Breast epithelium (tissue), 3 donors: Measurements from ENCODE around the gene AMOT.

Source experiments
- CTCF ChIP-seq, 3 donors: fragments of 450-650 bp; IDR thresholded peaks; one replicate each; pipeline ENCODE4 v1.5.1; 2016 to 2017; ENCODE audit warnings: antibody characterized with exemption in 3 of 3, mild to moderate bottlenecking in 3 of 3, moderate library complexity in 3 of 3
- POLR2A ChIP-seq: fragments of 450-650 bp; IDR thresholded peaks from one replicate; pipeline ENCODE4 v1.6.1; 2016; ENCODE audit warnings: antibody characterized with exemption, mild to moderate bottlenecking, moderate library complexity
- POLR2AphosphoS5 ChIP-seq, 3 donors: sonication (generic); formaldehyde crosslinking; IDR thresholded peaks; one replicate each; pipeline ENCODE4 v1.6.1; 2017; ENCODE audit warnings: antibody characterized with exemption in 3 of 3

DNA sequence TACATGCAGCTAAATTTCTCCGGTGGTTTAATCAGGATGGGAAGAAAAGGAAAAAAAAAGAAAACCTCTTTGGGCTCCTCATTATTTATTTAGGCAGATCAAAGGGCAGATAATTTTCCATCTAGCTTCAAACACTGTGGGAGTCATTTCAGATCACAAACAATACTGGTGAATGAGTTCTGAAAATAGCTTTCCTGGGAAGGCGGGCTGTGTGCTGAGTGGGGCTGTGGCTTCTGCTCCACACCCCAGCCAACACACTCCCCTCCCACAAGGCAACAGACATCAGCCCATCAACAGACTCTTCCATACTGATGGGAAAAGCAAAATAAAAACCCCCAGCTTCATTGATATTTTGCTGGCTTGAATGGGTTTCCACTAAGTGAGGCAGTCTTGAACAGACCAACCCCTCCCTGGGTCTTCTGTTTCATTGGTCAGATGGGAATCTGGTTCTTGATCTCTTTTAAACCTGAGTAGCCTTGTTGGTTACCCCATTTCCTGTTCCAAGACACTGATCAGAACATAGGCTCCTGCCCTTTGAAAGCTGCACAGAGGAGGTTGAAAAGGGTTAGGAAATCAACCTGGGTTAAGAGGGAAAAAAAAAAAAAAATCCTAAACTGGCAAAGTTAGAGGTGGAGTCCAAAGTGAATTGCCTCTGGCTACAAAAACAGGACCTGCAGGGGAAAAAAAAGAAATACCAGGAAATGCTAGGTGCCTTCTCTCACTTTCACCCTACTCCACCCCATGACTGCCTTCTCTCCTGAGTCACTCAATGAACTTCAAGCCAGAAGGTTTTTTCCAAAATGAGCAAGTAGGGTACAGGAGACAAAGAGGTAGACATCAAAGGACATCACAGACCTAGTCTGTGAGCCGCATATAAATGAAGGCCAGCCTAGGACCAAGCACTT is 20.0 kb downstream of the AMOT start:
- TF ChIP-seq CTCF (IDR thresholded peaks at IDR 0.05) (no peak), POLR2AphosphoS5 (IDR thresholded peaks at IDR 0.05) (no peak), POLR2A (no peak)
